HEK293T (cell line): ENCODE results near the gene PZP.

ENCODE experiments used
- BHLHE40 ChIP-seq: fragments of 450-650 bp; IDR thresholded peaks from 2 replicates; pipeline ENCODE4 v1.6.1; 2016; ENCODE audit warnings: mild to moderate bottlenecking, moderate library complexity, borderline replicate concordance
- ELF4 ChIP-seq: fragments of 450-650 bp; IDR thresholded peaks from 2 replicates; pipeline ENCODE4 v1.6.1; 2017; ENCODE audit warnings: antibody characterized with exemption
- FOXA1 ChIP-seq: fragments of 450-650 bp; IDR thresholded peaks from 2 replicates; pipeline ENCODE4 v1.6.1; 2016; ENCODE audit warnings: mild to moderate bottlenecking
- HDGF ChIP-seq: fragments of 450-650 bp; IDR thresholded peaks from 2 replicates; pipeline ENCODE4 v1.6.1; 2017; ENCODE audit warnings: antibody characterized with exemption, borderline replicate concordance
- L3MBTL2 ChIP-seq: fragments of 450-650 bp; conservative IDR thresholded peaks from 2 replicates; pipeline ENCODE4 v1.6.1; 2016; ENCODE audit warnings: mild to moderate bottlenecking

GRCh38 chr12:9248435-9248834 lies 40.2 kb upstream of the PZP start:
- TF ChIP-seq BHLHE40 (no peak), ELF4 (no peak), L3MBTL2 (no peak), FOXA1 (no peak), HDGF (no peak)
